ENCODE results near the gene PLCB4.

The PLCB4 gene

GRCh38 chr20:9177278-9177677 is 108.4 kb downstream of the PLCB4 start:
- no peak for TF ChIP-seq CTCF (conservative IDR thresholded peaks at IDR 0.05; ENCODE audit: low read depth, low read length)
- H3K4me3 ChIP-seq (ENCODE audit: low read depth, low read length): no peak overlapping the region
- no peak for DNase-seq (ENCODE audit: low read depth)

- TF ChIP-seq CTCF (conservative IDR thresholded peaks at IDR 0.05; ENCODE audit: low read depth, low read length): no peak
- peak; percentile 43 for DNase-seq (ENCODE audit: low read depth)
Observed at GRCh38 chr20:9179193-9179802, 110.4 kb downstream of the PLCB4 start.

GRCh38 chr20:9179867-9180266 is 111.0 kb downstream of the PLCB4 start:
- H3K4me3 ChIP-seq (ENCODE audit: low read depth, low read length): no peak overlapping the region
- no peak for TF ChIP-seq CTCF (conservative IDR thresholded peaks at IDR 0.05; ENCODE audit: low read depth, low read length)
- DNase-seq (ENCODE audit: low read depth): peak; percentile 17

More at GRCh38 chr20:9179193-9179802, 110.4 kb downstream of the PLCB4 start:
- no peak overlapping the region for H3K4me3 ChIP-seq (ENCODE audit: low read depth, low read length)

GRCh38 chr20:9180481-9181257 is 111.8 kb downstream of the PLCB4 start:
- DNase-seq (ENCODE audit: low read depth): no peak
- no peak for TF ChIP-seq CTCF (conservative IDR thresholded peaks at IDR 0.05; ENCODE audit: low read depth, low read length)

GRCh38 chr20:9185511-9185910 is 116.6 kb downstream of the PLCB4 start:
- DNase-seq (ENCODE audit: low read depth): peak; percentile 27

More at GRCh38 chr20:9180481-9181257, 111.8 kb downstream of the PLCB4 start:
- H3K4me3 ChIP-seq (ENCODE audit: low read depth, low read length): no peak overlapping the region

GRCh38 chr20:9186396-9186795 is 117.5 kb downstream of the PLCB4 start:
- H3K4me3 ChIP-seq (ENCODE audit: low read depth, low read length): no peak overlapping the region
- TF ChIP-seq CTCF (conservative IDR thresholded peaks at IDR 0.05; ENCODE audit: low read depth, low read length): no peak
- DNase-seq (ENCODE audit: low read depth): no peak

More at GRCh38 chr20:9185511-9185910, 116.6 kb downstream of the PLCB4 start:
- no peak overlapping the region for H3K4me3 ChIP-seq (ENCODE audit: low read depth, low read length)
- no peak for TF ChIP-seq CTCF (conservative IDR thresholded peaks at IDR 0.05; ENCODE audit: low read depth, low read length)

All from choroid plexus epithelial cell (primary cell).